Activated T-helper 9 cell treated with anti-CD3 and anti-CD28 coated beads, Interleukin-2, amount 50 U/mL, for 16 hours (primary cell): ENCODE results near the gene NRSN2.
A peak's percentile ranks its signal among the peaks of the same experiment; 100 is the strongest.

Source experiments
- DNase-seq: peaks from one replicate; pipeline ENCODE4 v3.0.0-alpha.2; 2020; ENCODE audit warnings: low read depth

Gene NRSN2, protein sequence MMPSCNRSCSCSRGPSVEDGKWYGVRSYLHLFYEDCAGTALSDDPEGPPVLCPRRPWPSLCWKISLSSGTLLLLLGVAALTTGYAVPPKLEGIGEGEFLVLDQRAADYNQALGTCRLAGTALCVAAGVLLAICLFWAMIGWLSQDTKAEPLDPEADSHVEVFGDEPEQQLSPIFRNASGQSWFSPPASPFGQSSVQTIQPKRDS

DNA sequence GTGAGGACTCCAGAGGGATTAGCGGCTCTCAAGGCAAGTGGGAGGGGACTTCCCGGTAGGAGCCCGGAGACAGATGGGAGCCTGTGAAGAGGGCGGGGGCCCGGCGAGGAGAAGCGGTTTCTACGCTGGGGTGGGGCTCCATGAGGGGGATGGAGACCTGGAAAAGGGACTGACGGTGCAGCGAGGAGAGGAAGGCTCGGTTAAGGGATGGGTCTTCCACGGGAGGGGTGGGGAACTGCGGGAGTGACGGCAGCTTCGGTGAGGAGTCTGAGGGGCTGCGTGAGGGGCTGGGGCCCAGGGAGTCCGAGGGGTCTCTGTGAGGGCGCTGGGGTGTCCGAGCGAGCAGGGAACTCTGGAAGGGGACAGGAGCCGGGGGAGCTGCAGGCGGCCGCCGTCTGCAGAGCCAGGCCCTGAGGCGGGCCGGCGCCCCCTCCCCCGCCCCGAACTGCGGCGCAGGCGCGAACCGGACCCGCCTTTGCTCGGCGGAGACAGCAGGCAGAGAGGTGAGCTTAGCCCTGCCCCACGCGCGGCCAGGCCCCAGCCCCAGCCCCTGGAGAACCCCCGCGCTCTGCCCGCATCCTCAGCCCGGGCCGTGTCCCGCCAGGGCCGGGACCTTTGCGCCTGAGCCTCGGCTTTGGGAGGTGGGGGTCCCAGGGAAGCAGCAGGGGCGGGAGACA is at the start of gene NRSN2:
Gene NRSN2, plus strand, starts transcription at position 472 of the 677 bp plus-strand sequence. CDS start 2,533 bp downstream, outside the sequence.
- DNase-seq, result no peak

DNA sequence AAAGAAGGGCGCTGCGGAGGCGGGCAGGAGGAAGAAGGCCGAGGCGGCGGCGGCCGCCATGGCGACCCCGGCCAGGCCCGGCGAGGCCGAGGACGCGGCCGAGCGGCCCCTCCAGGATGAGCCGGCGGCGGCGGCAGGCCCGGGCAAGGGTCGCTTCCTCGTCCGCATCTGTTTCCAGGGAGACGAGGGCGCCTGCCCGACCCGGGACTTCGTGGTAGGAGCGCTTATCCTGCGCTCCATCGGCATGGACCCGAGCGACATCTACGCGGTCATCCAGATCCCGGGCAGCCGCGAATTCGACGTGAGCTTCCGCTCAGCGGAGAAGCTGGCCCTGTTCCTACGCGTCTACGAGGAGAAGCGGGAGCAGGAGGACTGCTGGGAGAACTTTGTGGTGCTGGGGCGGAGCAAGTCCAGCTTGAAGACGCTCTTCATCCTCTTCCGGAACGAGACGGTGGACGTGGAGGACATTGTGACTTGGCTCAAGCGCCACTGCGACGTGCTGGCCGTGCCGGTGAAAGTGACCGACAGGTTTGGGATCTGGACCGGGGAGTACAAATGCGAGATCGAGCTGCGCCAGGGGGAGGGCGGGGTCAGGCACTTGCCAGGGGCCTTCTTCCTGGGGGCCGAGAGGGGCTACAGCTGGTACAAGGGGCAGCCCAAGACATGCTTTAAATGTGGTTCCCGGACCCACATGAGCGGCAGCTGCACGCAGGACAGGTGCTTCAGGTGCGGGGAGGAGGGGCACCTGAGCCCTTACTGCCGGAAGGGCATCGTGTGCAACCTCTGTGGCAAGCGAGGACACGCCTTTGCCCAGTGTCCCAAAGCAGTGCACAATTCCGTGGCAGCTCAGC is 48.8 kb upstream of the NRSN2 start:
- DNase-seq, result peak; percentile 26

DNA sequence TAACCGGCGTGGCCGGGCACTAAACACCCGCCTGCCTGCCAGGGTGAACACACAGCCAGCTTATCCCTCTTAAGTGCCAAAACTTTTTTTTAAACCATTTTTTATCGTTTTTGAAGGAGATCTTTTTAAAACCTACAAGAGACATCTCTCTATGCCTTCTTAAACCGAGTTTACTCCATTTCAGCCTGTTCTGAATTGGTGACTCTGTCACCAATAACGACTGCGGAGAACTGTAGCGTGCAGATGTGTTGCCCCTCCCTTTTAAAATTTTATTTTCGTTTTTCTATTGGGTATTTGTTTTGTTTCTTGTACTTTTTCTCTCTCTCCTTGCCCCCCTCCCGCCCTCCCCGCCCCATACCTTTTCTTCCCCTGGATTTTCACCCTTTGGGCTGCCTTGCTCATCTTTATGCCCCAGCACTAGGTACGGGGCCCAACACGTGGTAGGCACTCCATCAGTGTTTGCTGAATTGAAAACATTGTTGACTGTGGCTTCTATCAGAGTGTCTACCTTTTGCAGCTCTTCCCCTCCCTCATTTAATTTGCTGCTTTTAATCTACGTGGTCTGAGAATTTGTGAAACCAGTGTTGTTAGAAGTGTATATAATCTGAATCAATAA is 48.0 kb upstream of the NRSN2 start:
- no peak for DNase-seq

DNA sequence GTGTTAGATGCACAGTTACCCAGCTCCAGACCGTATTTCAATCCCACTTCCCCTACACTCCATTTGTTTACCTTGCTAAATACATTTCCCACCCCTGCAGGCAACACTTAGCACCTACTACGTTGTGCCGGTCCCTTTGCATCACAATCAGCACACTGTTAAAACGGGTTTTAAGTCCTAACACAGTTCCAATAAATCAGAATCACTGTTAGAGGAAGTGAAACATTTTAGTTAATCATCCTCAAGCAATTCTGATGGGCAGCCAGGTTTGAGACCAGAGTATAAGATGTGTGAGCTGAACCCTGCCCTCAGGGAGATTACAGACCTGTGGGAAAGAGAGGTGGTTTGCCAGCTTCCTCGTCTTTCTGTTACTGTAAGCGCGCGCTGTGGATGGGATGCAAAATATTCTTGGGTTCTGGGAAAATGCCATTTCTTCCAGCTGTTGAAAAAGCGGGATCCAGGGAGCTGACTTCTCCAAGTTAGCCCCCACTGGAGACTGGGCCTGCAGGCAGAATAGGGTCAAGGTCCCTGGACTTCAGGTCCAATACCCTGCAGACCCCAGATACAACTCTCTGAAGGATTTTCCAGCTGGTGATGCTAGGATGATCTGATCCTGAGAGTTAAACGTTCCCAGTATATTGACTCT is 46.4 kb upstream of the NRSN2 start:
- no peak for DNase-seq

DNA sequence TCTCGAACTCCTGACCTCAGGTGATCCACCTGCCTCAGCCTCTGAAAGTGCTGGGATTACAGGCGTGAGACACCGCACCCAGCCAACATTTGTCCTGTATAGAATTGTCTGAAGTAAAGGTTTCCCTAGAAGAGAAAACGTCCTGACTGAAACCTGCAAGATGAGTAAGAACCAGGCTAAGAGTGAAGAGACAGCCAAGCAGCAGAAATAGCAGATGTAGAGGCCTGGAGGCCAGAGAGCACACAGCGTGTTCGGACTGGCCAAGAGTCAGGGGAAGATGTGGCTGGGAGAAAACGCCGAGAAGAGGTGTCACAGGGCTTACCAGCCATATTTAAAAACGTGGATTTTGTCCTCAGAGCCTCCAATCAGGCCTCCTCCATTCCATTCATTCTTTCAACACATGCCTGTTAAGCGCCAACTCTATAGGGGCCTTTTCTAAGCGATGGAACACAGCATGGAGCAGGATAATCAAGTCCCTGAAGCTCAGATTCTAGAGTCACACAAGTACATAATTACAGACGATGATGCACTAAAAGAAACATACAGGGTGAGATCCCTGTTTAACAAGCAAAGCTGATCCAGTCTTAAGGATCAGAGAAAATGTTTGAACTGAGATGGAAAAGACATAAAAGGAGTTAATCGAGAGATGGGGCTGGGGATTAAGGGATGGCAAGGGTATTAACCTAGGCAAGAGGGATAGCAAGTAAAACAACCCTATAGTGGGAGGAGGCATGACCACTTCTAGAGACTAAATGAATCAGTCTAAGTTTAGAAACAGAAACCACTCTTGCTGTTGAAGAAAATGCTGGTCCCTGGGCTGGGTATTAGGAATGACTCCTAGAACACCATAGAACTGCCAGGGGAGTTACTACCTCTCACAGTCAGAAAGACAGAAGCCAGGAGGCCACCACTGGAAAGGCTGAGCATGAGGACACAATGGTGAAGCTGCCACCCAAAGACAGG is 44.7 kb upstream of the NRSN2 start:
- no peak for DNase-seq

DNA sequence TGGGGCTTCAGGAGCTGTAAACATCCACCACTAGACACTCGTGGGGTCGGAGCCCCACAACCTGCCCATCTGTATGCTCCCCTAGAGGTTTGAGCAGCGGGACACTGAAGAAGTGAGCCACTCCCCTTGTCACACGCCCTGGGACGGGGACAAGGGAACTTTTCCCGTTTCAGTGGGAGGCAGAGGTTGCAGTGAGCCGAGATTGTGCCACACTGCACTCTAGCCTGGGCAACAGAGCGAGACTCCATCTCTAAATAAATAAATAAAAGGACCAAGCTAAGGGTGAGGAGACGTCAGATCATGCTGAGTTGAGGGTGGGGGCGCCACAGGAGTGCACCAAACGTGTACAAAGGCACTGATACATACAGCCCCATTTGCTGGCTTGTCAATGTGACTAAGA is 41.2 kb upstream of the NRSN2 start:
- DNase-seq, result no peak

DNA sequence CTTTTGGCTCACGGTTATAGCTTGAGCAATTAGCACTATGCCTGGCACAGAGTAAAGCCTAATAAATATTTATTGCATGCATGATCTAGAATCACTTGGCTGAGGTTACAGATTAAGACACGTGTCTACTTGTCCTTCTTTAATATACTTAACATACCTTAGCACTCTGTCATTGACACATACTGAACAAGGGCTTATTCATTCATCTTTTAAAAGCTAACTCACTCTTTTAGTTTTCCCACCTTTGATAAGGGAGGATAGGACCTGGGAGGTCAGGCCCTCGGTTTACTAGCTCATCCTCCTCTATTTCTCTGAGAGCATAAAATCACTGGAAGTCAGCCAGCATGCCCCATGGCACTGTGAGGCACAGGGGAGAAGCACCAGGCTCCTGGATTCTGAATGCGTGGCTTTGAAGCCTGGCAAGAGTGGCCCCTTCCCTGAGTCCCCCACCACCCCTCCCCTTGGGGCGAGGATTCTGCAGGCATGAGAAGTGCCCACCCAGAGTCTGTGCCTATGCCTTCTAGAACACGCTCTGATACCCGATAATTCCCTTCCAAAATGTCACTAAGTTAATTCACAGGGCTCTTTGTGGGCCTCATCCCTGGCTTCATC is 38.4 kb upstream of the NRSN2 start:
- no peak for DNase-seq

DNA sequence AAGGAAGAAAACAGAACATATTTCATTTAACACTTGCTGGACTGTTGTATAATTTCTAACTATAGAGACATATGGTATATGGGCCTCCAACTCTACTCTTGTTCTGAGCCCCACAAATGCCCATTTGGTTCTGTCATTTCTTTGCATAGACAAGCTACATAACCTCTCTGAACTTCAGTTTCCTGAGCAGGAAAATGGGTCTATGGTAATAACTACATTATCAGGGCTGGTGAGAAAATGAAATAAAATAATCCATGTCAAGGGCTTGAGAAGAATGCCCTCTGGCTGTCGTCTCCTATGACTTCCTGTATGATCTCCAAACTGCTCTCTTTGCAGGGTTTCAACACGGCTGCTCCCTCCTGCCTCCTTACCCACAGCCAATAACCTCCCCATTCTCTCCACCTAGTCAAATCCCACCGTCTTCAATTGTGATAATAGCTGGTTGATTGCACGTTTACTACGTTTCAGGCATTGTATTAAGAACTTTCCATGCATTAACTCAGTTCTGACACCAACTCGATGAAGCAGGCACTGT is 37.5 kb upstream of the NRSN2 start:
- DNase-seq, result no peak

DNA sequence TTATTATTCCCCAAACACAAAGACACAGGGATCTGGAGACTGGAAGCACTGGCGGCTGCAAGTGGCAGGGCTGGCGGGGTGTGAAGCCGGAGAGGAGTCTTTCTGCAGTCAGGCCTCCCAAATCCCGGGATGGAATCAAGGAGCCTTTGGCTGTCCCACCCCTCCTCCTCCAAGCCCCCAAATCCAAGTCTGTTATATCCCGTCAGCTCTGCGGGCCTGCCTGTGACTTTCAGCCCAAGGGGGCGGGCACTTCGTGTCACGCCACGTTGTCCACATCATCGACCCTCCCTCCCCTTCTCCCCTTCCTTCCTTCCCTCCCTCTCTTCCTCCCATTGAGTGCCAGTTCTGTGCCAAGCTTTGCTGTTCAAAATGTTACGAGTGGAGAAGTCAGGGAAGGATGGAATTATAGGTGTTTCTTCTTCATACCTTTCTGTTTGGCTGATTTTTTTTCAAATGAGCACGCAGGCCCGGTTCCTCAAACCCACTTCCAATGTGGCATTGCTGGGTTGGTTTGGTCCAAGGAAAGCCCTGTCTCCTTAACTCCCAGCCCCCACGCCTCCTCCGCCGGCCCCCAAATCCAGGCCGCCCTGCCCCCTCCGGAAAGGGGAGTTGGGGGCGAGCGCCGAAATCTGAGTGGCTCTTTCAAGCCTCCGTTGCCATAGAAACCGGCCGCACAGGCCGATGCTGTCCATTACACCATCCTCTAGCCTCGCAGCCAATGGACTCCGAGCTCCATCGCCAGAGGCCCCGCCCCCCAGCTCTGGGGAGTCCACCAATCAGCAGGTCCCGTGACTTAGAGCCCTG is 36.9 kb upstream of the NRSN2 start:
- peak; percentile 60 for DNase-seq

DNA sequence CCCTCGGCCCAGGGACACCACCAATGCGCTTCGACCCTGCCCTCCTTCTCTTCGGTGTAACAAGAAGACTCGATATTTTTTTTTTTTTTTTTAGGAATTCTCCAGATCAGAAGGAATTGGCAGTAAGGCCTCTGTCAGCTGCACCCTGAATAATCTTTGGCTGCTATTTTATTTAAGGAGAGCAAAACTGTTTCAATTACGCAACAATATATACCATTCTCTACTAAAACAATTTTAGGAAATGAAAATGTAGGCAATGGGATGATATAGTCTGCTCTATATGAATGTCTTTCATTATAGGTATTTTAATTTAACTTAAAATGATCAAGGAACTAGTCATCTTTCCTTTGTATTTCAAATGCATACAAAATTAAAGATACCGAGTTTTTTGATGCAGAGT is 36.3 kb upstream of the NRSN2 start:
- DNase-seq, result no peak

DNA sequence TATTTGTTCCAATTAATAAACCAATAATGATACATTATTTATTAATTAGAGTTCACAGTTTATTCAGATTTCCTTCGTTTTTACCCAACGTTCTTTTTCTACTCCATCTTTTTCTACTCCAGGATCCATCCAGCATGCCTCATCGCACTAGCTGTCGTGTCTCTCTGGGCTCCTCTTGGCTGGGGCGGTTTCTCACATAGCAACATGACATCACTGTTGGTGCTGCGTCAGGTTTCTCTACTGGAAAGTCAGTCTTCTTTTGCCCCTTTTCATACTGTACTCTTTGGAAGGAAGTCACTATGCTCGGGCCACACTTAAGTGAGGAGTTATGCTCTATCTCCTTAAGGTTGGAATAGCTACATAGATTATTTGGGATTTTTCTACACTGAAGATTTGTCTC is 35.3 kb upstream of the NRSN2 start:
- no peak for DNase-seq

DNA sequence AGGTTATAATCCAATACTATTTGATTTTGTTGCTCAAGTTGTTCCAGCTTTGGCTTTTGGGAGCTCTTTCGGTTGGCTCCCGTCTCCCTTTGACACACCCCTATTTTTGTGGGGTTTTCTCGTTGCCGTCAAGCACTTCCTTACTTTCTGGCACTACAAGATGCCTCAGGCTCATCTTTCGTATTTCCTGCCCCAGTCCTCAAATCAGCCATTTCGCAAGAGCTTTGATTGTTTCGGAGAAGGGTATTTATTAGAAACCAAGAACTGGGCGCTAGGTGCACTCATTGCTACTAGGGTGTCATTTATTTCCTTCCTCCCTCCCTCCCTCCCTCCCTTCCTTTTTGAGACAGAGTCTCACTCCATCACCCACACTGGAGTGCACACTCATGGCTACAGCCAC is 34.8 kb upstream of the NRSN2 start:
- DNase-seq, result no peak

DNA sequence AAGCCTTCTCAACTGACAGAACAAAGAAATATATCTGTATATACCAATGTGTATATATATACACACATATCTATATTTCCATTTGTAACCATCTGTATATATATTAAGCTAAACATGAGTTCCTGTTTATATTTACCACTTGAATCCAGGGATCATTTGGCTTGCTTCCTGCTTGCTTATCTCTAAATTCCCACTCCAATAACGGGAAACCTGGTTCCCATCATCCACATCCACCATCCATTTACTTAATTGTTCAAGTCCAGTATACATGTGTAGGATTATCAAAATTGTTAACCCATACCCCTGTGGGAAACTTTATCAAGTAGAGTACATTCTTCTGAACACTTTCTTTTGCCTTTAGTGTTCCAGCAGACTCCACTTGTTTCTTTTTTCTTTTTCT is 34.0 kb upstream of the NRSN2 start:
- DNase-seq, result no peak

DNA sequence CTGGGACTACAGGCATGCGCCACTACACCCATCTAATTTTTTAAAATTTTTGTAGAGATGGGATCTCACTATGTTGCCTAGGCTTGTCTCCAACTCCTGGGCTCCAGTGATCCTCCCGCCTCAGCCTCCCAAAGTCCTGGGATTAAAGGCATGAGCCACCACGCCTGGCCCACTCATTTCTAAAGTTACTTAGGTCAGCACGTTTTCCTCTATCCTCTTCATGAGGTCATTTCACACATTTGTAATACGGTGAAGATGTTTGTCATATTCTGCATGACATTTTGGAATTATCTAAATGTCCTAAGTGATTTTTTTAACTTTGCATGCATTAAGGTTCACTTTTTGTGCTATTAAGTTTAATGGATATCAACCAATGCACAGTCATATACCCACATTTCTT is 33.5 kb upstream of the NRSN2 start:
- DNase-seq, result no peak

DNA sequence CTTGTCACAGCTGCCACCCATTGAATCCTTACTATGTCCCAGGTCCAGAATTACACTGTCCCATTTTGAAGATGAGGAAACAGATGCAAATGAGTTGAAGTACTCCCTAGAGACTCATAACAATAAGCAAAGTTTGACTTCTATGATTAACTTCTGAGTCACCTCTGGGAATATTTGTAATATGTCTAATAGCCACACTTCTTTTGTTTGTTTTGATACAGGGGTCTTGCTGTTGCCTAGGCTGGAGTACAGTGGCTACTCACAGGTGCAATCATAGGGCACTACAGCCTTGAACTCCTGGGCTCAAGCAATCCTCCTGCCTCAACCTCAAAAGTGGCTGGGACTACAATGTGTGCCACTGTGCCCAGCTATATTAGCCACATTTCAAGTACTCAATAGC is 33.0 kb upstream of the NRSN2 start:
- no peak for DNase-seq

DNA sequence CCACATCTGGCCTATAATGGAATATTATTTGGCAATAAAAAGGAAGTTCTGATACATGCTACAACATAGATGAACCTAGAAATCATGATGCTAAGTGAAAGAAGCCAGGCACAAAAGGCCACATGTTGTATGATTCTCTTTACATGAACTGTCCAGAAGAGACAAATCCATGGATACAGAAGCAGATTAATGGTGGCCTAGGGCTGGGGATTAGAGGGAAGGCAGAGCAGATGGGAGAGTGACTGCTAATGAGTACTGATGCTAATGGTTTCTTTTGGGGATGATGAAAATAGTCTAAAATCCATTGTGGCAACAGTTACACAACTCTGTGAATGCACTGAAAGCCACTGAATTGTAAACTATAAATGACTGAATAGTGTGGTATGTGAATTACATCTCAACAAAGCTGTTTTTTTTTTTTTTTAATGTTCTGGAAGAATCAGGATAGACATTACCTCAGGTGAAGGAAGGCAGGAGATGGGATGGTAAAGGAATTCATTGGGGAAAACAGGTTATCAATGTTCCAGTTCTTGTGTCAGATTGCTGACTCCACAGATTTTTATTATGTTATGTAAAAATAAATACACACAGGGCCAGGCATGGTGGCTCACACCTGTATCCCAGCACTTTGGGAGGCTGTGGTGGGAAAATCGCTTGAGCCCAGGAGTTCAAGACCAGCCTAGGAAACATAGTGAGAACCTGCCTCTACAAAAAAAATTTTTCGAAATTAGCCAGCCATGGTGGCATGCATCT is 30.4 kb upstream of the NRSN2 start:
- DNase-seq, result no peak

DNA sequence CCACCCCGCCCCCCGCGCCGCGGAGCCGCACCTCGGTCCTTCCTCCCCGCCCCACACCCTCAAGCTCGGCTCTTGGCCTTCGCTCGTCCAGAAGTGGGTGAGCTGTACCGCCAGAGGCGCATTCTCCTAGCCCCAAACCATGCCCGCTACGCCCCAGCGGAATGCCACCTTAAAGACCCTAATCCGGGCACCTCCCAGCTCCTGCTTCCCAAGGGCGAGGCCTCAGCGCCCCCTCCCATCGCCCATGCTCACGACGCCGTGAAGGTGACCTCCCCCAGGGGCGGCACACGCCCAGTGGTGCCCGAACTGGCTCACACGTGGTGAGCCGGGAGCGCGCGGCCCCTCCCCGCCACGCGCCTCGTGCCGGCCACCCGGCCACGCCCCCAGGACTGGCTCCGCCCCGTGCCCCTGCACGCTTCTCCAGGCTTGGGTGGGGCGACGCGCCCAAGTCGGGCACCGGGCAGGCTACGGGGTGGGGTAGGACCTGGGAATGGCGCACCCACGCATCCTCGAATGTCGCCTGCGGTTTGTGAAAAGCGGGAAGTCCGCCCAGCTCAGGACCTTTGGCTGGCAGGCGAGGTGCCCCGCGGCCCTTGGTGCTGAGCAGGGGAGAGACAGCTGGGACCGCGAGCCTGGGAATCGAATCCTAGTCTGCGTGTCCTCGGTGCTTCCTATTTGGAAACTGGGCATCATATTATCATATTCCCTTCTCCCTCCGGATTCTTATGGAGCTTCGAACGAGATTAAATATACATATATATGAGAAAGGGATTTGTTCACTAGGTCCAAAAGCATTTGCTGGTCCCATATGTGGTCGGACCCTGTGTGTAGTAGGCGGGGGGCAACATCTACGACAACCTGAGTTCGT is 22.5 kb upstream of the NRSN2 start:
- peak; percentile 86 for DNase-seq
